ENCODE measurements around the gene INTS1. TPM values are rescaled to one million over a fixed set of nuclear protein-coding genes. Genes with fewer than 3 reads are reported as not detected.

INTS1 gene
- total and polyA plus RNA-seq, 2 of the 4 experiments (the other 2 are of a cell fraction) = 9.3 to 40.1 TPM

DNA sequence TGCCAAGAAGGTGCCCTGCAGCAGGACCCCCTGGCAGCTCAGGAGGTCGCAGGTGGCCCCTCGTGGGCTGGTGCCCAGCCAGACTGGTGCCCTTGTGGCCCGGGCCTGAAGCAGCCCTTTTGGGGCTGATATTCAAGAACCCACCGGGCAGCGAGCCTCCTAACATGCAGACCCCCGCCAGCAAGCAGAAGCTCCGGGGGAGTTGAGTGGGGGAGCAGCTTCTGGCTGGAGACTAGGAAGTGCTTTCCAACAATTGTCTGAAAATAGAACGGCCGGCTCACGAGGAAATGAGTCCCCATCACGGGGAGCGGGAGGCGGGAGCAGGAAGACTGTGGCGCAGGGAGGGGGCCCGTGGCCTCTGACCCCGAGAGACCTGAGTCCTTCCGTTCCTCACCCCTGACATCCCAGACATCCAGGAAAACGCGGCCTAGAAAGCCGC, 9.5 kb upstream of the INTS1 start:
- Histone ChIP-seq H2AFZ (replicated peaks; ENCODE audit: low read length, poor library complexity) (peak overlapping the region; percentile 69), H3K4me1 (ENCODE audit: control insufficient read depth, insufficient read depth, low read length) (peaks cover 7% of the 10 kb centered on the region)
- CTCF ChIA-PET = no interaction called here

More for the DNA sequence above, 9.5 kb upstream of the INTS1 start:
- no peaks in the 10 kb centered on the region for H3K79me1 ChIP-seq (ENCODE audit: low read depth in 1 of 2, low read length in 2 of 2)
- H3K4ac ChIP-seq (ENCODE audit: low read depth, low read length) = peak overlapping the region; percentile 24; the same call in 1 of the 2 replicates
- H3K4me2 ChIP-seq (ENCODE audit: low read depth, low read length) = no peak overlapping the region
- H3K9me3 ChIP-seq (ENCODE audit: control insufficient read depth, insufficient read depth, low read length) = peaks cover 2% of the 10 kb centered on the region
- no peak for DNase-seq
- no peak overlapping the region for H2BK5ac ChIP-seq (ENCODE audit: low read depth, low read length, poor library complexity, severe bottlenecking)
- H3K9me1 ChIP-seq (ENCODE audit: insufficient read depth, low read length) = no peaks in the 10 kb centered on the region
- peak overlapping the region; percentile 30; the same call in 1 of the 2 replicates for H4K5ac ChIP-seq (ENCODE audit: low read depth, low read length)
- WGBS, 2 experiments (ENCODE audit: extremely low coverage in 2 of 2, insufficient read length in 1 of 2) = 80% methylated on average over 1 of the region's 20 CpGs; no CpG with 5 or more reads in 1 of the 2 experiments
- no peaks in the 10 kb centered on the region for H3K36me3 ChIP-seq (ENCODE audit: control insufficient read depth, insufficient read depth, low read length)
- H3K9ac ChIP-seq (ENCODE audit: low read depth, low read length) = no peak overlapping the region
- H2AK5ac ChIP-seq (ENCODE audit: low read depth, low read length) = no peak overlapping the region; the same call in 1 of the 2 replicates
- no peak overlapping the region for H4K91ac ChIP-seq (ENCODE audit: insufficient read depth, low read depth, low read length)
- H3K4me3 ChIP-seq (ENCODE audit: insufficient read depth, low read depth, low read length) = no peak overlapping the region
- H4K8ac ChIP-seq (ENCODE audit: low read depth in 2 of 2, low read length in 2 of 2) = peak overlapping the region in 1 of 2 experiments; percentile 28; a peak in 1 of 4 replicates
- ATAC-seq (ENCODE audit: low read depth) = no peak
- H3K18ac ChIP-seq (ENCODE audit: low read depth, low read length) = no peak overlapping the region
- H2BK15ac ChIP-seq (ENCODE audit: low read depth, low read length) = no peak overlapping the region
- H2AK9ac ChIP-seq (replicated peaks; ENCODE audit: low read depth, low read length, poor library complexity) = no peak overlapping the region
- TF ChIP-seq MAZ (IDR thresholded peaks at IDR 0.05; ENCODE audit: borderline replicate concordance, low read depth, low read length) = no peak
- no peak for TF ChIP-seq CHD1 (IDR thresholded peaks at IDR 0.05; ENCODE audit: low read depth, low read length)
- no peak for TF ChIP-seq FOS (IDR thresholded peaks at IDR 0.05; ENCODE audit: low read depth, low read length)
- no peak for TF ChIP-seq POLR2A (IDR thresholded peaks at IDR 0.05; ENCODE audit: low read depth, low read length)
- no peak for TF ChIP-seq ELK1 (IDR thresholded peaks at IDR 0.05; ENCODE audit: borderline replicate concordance, low read depth, low read length)
- TF ChIP-seq, protein P1, sequence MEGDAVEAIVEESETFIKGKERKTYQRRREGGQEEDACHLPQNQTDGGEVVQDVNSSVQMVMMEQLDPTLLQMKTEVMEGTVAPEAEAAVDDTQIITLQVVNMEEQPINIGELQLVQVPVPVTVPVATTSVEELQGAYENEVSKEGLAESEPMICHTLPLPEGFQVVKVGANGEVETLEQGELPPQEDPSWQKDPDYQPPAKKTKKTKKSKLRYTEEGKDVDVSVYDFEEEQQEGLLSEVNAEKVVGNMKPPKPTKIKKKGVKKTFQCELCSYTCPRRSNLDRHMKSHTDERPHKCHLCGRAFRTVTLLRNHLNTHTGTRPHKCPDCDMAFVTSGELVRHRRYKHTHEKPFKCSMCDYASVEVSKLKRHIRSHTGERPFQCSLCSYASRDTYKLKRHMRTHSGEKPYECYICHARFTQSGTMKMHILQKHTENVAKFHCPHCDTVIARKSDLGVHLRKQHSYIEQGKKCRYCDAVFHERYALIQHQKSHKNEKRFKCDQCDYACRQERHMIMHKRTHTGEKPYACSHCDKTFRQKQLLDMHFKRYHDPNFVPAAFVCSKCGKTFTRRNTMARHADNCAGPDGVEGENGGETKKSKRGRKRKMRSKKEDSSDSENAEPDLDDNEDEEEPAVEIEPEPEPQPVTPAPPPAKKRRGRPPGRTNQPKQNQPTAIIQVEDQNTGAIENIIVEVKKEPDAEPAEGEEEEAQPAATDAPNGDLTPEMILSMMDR (conservative IDR thresholded peaks at IDR 0.05; ENCODE audit: low read depth, low read length) = no peak
- no peak for TF ChIP-seq BHLHE40 (IDR thresholded peaks at IDR 0.05; ENCODE audit: low read depth, low read length)
- TF ChIP-seq MAFK (IDR thresholded peaks at IDR 0.05; ENCODE audit: low read depth, low read length) = no peak
- no peak for TF ChIP-seq USF2 (IDR thresholded peaks at IDR 0.05; ENCODE audit: low read depth, low read length)
- no peak overlapping the region for H3K56ac ChIP-seq (ENCODE audit: extremely low read depth, insufficient read depth, low read length)
- no peaks in the 10 kb centered on the region for H4K20me1 ChIP-seq (ENCODE audit: insufficient read depth, low read length)
- dilution Hi-C loops (cut with HindIII; ENCODE audit: low sequenced_read_pairs, unreplicated experiment) (no loop called here), intact Hi-C loops (cut with micrococcal nuclease) (no loop called here), in situ Hi-C loops (cut with MboI; ENCODE audit: low sequenced_read_pairs) (no loop called here)
- H3K27me3 ChIP-seq (ENCODE audit: control insufficient read depth, insufficient read depth, low read length) = no peaks in the 10 kb centered on the region
- no peak overlapping the region for H3K14ac ChIP-seq (replicated peaks; ENCODE audit: low read depth, low read length)
- no peak overlapping the region for H2BK20ac ChIP-seq (ENCODE audit: low read depth, low read length)
- POLR2A ChIA-PET (ENCODE audit: unreplicated experiment) = interaction anchor here (0.6 kb wide), 1 partner anchor 42 kb away, joined by 4 read pairs; no protein-coding TSS in a partner anchor
- H3K27ac ChIP-seq (ENCODE audit: insufficient read depth, low read length) = no peak overlapping the region
- BruUV-seq (replicated peaks) = no TSS peak
- no peak overlapping the region for H3K23ac ChIP-seq (ENCODE audit: low read depth, low read length)
- H2BK120ac ChIP-seq (ENCODE audit: low read depth, low read length) = peak overlapping the region; percentile 10; the same call in 1 of the 2 replicates

Data from IMR-90 (cell line).